ENCODE data around the gene GRIK4. TPM values are rescaled to one million over a fixed set of nuclear protein-coding genes. Genes with fewer than 3 reads are reported as not detected.

The GRIK4 gene
- total RNA-seq, 2 experiments from 2014 or later, result not detected

- Mint-ChIP-seq H3K27ac (no peak overlapping the region), H3K4me3 (no peak overlapping the region), H3K4me1 (ENCODE audit: low read depth) (no peaks in the 10 kb centered on the region), H3K27me3 (peaks cover 46% of the 10 kb centered on the region), H3K9me3 (no peaks in the 10 kb centered on the region), H3K36me3 (ENCODE audit: low read depth) (no peaks in the 10 kb centered on the region)
- Histone ChIP-seq H3K4me3 (ENCODE audit: low read length) (no peak overlapping the region), H3K4me1 (ENCODE audit: insufficient read depth, low read length) (no peaks in the 10 kb centered on the region), H3K27ac (ENCODE audit: low read depth in 1 of 2, low read length in 2 of 2) (no peak overlapping the region), H3K9me3 (ENCODE audit: control insufficient read depth in 1 of 2, insufficient read depth in 1 of 2, low read length in 2 of 2) (peaks cover 0 to 3% of the 10 kb centered on the region in 2 experiments), H3K36me3 (ENCODE audit: insufficient read depth, low read length) (no peaks in the 10 kb centered on the region), H3K27me3 (ENCODE audit: control insufficient read depth in 1 of 2, insufficient read depth in 2 of 2, low read length in 2 of 2) (peaks cover 0 to 2% of the 10 kb centered on the region in 2 experiments)
- no peak for ATAC-seq (ENCODE audit: poor library complexity)
- no peak for DNase-seq
- ChIA-PET CTCF (no interaction called here), POLR2A (no interaction called here)
- intact Hi-C loops (cut with DNase I, micrococcal nuclease), result no loop called here
- TF ChIP-seq, protein P1, sequence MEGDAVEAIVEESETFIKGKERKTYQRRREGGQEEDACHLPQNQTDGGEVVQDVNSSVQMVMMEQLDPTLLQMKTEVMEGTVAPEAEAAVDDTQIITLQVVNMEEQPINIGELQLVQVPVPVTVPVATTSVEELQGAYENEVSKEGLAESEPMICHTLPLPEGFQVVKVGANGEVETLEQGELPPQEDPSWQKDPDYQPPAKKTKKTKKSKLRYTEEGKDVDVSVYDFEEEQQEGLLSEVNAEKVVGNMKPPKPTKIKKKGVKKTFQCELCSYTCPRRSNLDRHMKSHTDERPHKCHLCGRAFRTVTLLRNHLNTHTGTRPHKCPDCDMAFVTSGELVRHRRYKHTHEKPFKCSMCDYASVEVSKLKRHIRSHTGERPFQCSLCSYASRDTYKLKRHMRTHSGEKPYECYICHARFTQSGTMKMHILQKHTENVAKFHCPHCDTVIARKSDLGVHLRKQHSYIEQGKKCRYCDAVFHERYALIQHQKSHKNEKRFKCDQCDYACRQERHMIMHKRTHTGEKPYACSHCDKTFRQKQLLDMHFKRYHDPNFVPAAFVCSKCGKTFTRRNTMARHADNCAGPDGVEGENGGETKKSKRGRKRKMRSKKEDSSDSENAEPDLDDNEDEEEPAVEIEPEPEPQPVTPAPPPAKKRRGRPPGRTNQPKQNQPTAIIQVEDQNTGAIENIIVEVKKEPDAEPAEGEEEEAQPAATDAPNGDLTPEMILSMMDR (IDR thresholded peaks at IDR 0.05), result no peak
Measured at GRCh38 chr11:120594746-120595145, 83.2 kb downstream of the GRIK4 start.

GRCh38 chr11:120595557-120595956 is 84.0 kb downstream of the GRIK4 start:
- ChIA-PET POLR2A (no interaction called here), CTCF (no interaction called here)
- Mint-ChIP-seq H3K27ac (no peak overlapping the region), H3K36me3 (ENCODE audit: low read depth) (no peaks in the 10 kb centered on the region), H3K9me3 (no peaks in the 10 kb centered on the region), H3K4me3 (no peak overlapping the region), H3K4me1 (ENCODE audit: low read depth) (no peaks in the 10 kb centered on the region), H3K27me3 (peaks cover 41% of the 10 kb centered on the region)
- intact Hi-C loops (cut with DNase I, micrococcal nuclease), result no loop called here
- ATAC-seq (ENCODE audit: poor library complexity) (no peak), DNase-seq (no peak)
- peaks cover 0 to 3% of the 10 kb centered on the region in 2 experiments for H3K9me3 ChIP-seq (ENCODE audit: control insufficient read depth in 1 of 2, insufficient read depth in 1 of 2, low read length in 2 of 2)
- H3K4me1 ChIP-seq (ENCODE audit: insufficient read depth, low read length), result no peaks in the 10 kb centered on the region
- TF ChIP-seq, protein P1 (IDR thresholded peaks at IDR 0.05), result no peak
- no peak overlapping the region for H3K4me3 ChIP-seq (ENCODE audit: low read length)
- no peaks in the 10 kb centered on the region for H3K36me3 ChIP-seq (ENCODE audit: insufficient read depth, low read length)
- no peak overlapping the region for H3K27ac ChIP-seq (ENCODE audit: low read depth in 1 of 2, low read length in 2 of 2)
- no peaks in the 10 kb centered on the region for H3K27me3 ChIP-seq (ENCODE audit: control insufficient read depth in 1 of 2, insufficient read depth in 2 of 2, low read length in 2 of 2)

GRCh38 chr11:120597250-120598215 is 86.0 kb downstream of the GRIK4 start:
- TF ChIP-seq, protein P1 (IDR thresholded peaks at IDR 0.05), result no peak
- Mint-ChIP-seq H3K36me3 (ENCODE audit: low read depth) (no peaks in the 10 kb centered on the region), H3K27ac (no peak overlapping the region), H3K4me1 (ENCODE audit: low read depth) (no peaks in the 10 kb centered on the region), H3K4me3 (no peak overlapping the region), H3K9me3 (no peaks in the 10 kb centered on the region), H3K27me3 (peaks cover 28% of the 10 kb centered on the region)
- intact Hi-C loops (cut with DNase I, micrococcal nuclease), result no loop called here
- peaks cover 0 to 3% of the 10 kb centered on the region in 2 experiments for H3K9me3 ChIP-seq (ENCODE audit: control insufficient read depth in 1 of 2, insufficient read depth in 1 of 2, low read length in 2 of 2)
- ChIA-PET CTCF (no interaction called here), POLR2A (no interaction called here)
- ATAC-seq (ENCODE audit: poor library complexity), result no peak
- H3K27me3 ChIP-seq (ENCODE audit: control insufficient read depth in 1 of 2, insufficient read depth in 2 of 2, low read length in 2 of 2), result no peaks in the 10 kb centered on the region
- DNase-seq, result no peak
- H3K4me1 ChIP-seq (ENCODE audit: insufficient read depth, low read length), result no peaks in the 10 kb centered on the region
- no peaks in the 10 kb centered on the region for H3K36me3 ChIP-seq (ENCODE audit: insufficient read depth, low read length)
- no peak overlapping the region for H3K4me3 ChIP-seq (ENCODE audit: low read length)
- no peak overlapping the region for H3K27ac ChIP-seq (ENCODE audit: low read depth in 1 of 2, low read length in 2 of 2)

All from CD4-positive, alpha-beta T cell (primary cell).